Neural progenitor cell (in vitro differentiated cells): ENCODE data around the gene ABCA1.

Experiments
- CTCF ChIP-seq: fragments of 200-600 bp; sonication (generic); IDR thresholded peaks from 2 replicates; pipeline ENCODE4 v1.5.1; 2017; ENCODE audit warnings: antibody characterized with exemption, mild to moderate bottlenecking
- EZH2 ChIP-seq: fragments of 200-600 bp; sonication (generic); IDR thresholded peaks from 2 replicates; pipeline ENCODE4 v1.6.1; 2017; ENCODE audit warnings: antibody characterized with exemption, mild to moderate bottlenecking, moderate library complexity

- TF ChIP-seq CTCF (no peak), EZH2 (no peak)
These were observed 21.3 kb downstream of the ABCA1 start for GRCh38 chr9:104906441-104907277.
